Panc1 (cell line): ENCODE measurements around the gene CDC25B.

Source experiments
- POLR2AphosphoS5 ChIP-seq: IDR thresholded peaks from 2 replicates; pipeline ENCODE4 v1.6.1; 2012; ENCODE audit warnings: mild to moderate bottlenecking, low read depth, low read length, moderate library complexity
- TCF7L2 ChIP-seq: IDR thresholded peaks from 2 replicates; pipeline ENCODE4 v1.6.1; 2011; ENCODE audit warnings: mild to moderate bottlenecking, low read depth, low read length, inconsistent platforms
- TF ChIP-seq, protein P1 (sequence below): fragments of 450-650 bp; IDR thresholded peaks from 2 replicates; pipeline ENCODE4 v1.5.1; 2017; ENCODE audit warnings: mild to moderate bottlenecking
- TF ChIP-seq, protein P2 (sequence below), 2 experiments: IDR thresholded peaks; 2 replicates each; pipeline ENCODE4 v1.6.1; 2011 to 2012; ENCODE audit warnings: low read depth in 2 of 2, control low read depth in 1 of 2, low read length in 1 of 2, mild to moderate bottlenecking in 1 of 2, moderate library complexity in 1 of 2; ENCODE audit not compliant: insufficient read depth in 1 of 2

DNA sequence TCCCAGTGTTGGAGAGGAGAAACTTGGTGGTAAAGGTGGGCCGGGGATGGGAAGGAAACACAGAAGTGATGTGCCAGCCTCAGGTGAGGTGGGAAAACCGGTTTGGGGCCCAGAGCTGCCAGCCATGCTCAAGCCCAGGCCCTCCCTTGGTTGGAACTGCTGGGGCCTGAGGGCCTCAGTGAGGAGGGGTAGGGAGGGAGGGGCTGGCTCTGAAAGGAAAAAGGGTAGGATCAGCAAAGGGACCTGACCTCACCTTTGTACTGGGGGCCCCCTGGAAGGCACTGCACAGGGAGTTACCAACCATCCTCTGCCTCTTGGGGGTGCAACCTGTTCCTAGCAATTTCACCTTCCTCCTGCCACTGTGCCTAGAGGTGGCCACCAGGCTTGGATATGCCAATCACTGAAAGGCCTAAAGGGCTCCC is 13.0 kb upstream of the CDC25B start:
- no peak for TF ChIP-seq POLR2AphosphoS5
- TF ChIP-seq, protein P1, sequence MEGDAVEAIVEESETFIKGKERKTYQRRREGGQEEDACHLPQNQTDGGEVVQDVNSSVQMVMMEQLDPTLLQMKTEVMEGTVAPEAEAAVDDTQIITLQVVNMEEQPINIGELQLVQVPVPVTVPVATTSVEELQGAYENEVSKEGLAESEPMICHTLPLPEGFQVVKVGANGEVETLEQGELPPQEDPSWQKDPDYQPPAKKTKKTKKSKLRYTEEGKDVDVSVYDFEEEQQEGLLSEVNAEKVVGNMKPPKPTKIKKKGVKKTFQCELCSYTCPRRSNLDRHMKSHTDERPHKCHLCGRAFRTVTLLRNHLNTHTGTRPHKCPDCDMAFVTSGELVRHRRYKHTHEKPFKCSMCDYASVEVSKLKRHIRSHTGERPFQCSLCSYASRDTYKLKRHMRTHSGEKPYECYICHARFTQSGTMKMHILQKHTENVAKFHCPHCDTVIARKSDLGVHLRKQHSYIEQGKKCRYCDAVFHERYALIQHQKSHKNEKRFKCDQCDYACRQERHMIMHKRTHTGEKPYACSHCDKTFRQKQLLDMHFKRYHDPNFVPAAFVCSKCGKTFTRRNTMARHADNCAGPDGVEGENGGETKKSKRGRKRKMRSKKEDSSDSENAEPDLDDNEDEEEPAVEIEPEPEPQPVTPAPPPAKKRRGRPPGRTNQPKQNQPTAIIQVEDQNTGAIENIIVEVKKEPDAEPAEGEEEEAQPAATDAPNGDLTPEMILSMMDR: no peak; the same call in 1 of the 2 replicates
- TF ChIP-seq, protein P2, sequence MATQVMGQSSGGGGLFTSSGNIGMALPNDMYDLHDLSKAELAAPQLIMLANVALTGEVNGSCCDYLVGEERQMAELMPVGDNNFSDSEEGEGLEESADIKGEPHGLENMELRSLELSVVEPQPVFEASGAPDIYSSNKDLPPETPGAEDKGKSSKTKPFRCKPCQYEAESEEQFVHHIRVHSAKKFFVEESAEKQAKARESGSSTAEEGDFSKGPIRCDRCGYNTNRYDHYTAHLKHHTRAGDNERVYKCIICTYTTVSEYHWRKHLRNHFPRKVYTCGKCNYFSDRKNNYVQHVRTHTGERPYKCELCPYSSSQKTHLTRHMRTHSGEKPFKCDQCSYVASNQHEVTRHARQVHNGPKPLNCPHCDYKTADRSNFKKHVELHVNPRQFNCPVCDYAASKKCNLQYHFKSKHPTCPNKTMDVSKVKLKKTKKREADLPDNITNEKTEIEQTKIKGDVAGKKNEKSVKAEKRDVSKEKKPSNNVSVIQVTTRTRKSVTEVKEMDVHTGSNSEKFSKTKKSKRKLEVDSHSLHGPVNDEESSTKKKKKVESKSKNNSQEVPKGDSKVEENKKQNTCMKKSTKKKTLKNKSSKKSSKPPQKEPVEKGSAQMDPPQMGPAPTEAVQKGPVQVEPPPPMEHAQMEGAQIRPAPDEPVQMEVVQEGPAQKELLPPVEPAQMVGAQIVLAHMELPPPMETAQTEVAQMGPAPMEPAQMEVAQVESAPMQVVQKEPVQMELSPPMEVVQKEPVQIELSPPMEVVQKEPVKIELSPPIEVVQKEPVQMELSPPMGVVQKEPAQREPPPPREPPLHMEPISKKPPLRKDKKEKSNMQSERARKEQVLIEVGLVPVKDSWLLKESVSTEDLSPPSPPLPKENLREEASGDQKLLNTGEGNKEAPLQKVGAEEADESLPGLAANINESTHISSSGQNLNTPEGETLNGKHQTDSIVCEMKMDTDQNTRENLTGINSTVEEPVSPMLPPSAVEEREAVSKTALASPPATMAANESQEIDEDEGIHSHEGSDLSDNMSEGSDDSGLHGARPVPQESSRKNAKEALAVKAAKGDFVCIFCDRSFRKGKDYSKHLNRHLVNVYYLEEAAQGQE (IDR thresholded peaks at IDR 0.05; ENCODE audit: insufficient read depth in 1 of 2, low read depth in 2 of 2, low read length in 1 of 2): no peak
- TF ChIP-seq TCF7L2: no peak
